Prostate gland (tissue), 2 donors: ENCODE measurements around the gene OSR1. TPM values are rescaled to one million over a fixed set of nuclear protein-coding genes. Genes with fewer than 3 reads are reported as not detected.

Experiments used
- DNase-seq: peaks from one replicate; pipeline ENCODE4 v3.0.0-alpha.2; 2019; ENCODE audit warnings: low spot score
- H3K27ac ChIP-seq, 2 donors: fragments of 200-600 bp; sonication (generic); 2 replicates each; pipeline ENCODE4 v1.5.1; 2017 to 2019
- H3K27me3 ChIP-seq: fragments of 200-600 bp; sonication (generic); replicated peaks from 2 replicates; pipeline ENCODE4 v1.5.1; 2019; ENCODE audit not compliant: insufficient read depth
- H3K36me3 ChIP-seq, 2 donors: fragments of 200-600 bp; sonication (generic); 1 replicate in 1 of 2; 2 replicates in 1 of 2; pipeline versions ENCODE4 v1.5.1 to v1.8.1; 2017 to 2019
- H3K4me1 ChIP-seq: fragments of 200-600 bp; sonication (generic); replicated peaks from 2 replicates; pipeline ENCODE4 v1.5.1; 2019
- H3K4me3 ChIP-seq, 2 donors: fragments of 200-600 bp; sonication (generic); 2 replicates each; pipeline ENCODE4 v1.5.1; 2017 to 2019
- H3K9me3 ChIP-seq: fragments of 200-600 bp; sonication (generic); 2 replicates; pipeline ENCODE4 v1.5.1; 2017
- POLR2A ChIP-seq: fragments of 450-650 bp; IDR thresholded peaks from one replicate; pipeline ENCODE4 v1.6.1; 2016; ENCODE audit warnings: antibody characterized with exemption, mild to moderate bottlenecking
- POLR2AphosphoS5 ChIP-seq: sonication (generic); formaldehyde crosslinking; IDR thresholded peaks from one replicate; pipeline ENCODE4 v1.6.1; 2017; ENCODE audit warnings: antibody characterized with exemption
- WGBS: methylation state at CpG from one replicate; pipeline ENCODE4 v1.1.5; 2018; 5-methylcytosine and 5-hydroxymethylcytosine counted together
- intact Hi-C: fragments of 100-400 bp; cut with DNase I; formaldehyde crosslinking; loops from one replicate; pipeline ENCODE4 v1.14.2; 2022
- total RNA-seq, 2 donors: library from RNA; depleted of rRNA; stranded (reverse); fragments of >200 nt; gene quantifications; one replicate each; pipeline ENCODE4 v1.1.0, GENCODE V29; 2016
- TF ChIP-seq, protein P1 (sequence below), 4 experiments: fragments of 200-600 bp in 2 of 4; fragments of 450-650 bp in 2 of 4; sonication (generic) in 2 of 4; IDR thresholded peaks; 1 replicate in 3 of 4; 2 replicates in 1 of 4; pipeline ENCODE4 v1.5.1; 2016 to 2019; ENCODE audit warnings: antibody characterized with exemption in 4 of 4, mild to moderate bottlenecking in 2 of 4, moderate library complexity in 2 of 4

Gene OSR1
- total RNA-seq, 2 donors from 2014 or later, result 9.3 to 47.9 TPM

DNA sequence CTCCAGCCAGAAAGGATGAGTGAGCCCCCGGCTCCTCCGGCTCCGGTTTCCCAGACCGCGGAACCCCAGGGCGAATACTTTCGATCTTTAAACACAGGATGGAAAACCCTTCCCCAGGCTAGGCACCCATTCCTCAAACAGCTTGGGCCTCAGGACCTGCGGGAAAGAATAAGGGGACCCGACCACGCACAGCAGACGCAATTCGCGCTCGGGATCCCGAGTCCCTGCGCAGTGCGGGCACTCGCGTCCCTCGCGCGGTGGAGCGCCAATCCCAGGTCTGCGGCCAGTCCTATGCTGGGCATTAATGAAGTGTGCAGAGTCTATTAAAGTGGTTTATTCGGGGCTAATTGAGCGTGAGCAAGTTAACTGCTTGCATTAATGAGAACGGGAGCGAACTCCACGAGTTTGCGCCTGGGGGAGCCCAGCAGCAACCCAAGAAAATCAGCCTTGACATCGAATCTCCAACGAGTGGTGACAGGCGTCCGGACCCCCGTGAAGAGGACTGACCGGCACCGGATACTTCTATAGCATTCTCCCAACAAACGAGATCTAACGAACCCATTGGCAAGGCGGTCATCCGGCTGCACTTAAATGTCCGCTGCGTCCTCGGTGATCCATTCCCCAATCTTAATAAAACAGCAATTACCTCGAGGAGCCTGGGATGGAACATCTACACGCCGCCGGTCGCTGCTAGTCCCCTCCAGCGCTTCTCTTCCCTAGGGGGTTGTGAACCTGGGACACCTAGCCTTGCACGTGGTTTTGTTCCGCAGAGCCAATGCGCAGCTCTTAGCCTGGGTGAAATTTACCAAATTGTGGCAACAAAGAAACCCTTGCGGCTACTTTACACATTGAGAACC, 1.6 kb downstream of the OSR1 start:
- Histone ChIP-seq H3K27me3 (peaks cover 7% of the 10 kb centered on the region), H3K4me3 (peak overlapping the region; percentile 47 to 61), H3K27ac (peak overlapping the region; percentile 73 to 77), H3K9me3 (no peaks in the 10 kb centered on the region), H3K4me1 (no peaks in the 10 kb centered on the region), H3K36me3 (no peaks in the 10 kb centered on the region)
- intact Hi-C loops, result loop anchor here (2.0 to 5.0 kb wide), 3 partner anchors 506 to 916 kb away; no protein-coding TSS in a partner anchor
- no peak for DNase-seq
- WGBS, result 31% methylated on average over 54 of the region's 54 CpGs
- no peak for TF ChIP-seq POLR2AphosphoS5
- no peak for TF ChIP-seq POLR2A
- TF ChIP-seq, protein P1, sequence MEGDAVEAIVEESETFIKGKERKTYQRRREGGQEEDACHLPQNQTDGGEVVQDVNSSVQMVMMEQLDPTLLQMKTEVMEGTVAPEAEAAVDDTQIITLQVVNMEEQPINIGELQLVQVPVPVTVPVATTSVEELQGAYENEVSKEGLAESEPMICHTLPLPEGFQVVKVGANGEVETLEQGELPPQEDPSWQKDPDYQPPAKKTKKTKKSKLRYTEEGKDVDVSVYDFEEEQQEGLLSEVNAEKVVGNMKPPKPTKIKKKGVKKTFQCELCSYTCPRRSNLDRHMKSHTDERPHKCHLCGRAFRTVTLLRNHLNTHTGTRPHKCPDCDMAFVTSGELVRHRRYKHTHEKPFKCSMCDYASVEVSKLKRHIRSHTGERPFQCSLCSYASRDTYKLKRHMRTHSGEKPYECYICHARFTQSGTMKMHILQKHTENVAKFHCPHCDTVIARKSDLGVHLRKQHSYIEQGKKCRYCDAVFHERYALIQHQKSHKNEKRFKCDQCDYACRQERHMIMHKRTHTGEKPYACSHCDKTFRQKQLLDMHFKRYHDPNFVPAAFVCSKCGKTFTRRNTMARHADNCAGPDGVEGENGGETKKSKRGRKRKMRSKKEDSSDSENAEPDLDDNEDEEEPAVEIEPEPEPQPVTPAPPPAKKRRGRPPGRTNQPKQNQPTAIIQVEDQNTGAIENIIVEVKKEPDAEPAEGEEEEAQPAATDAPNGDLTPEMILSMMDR (IDR thresholded peaks at IDR 0.05), result no peak

DNA sequence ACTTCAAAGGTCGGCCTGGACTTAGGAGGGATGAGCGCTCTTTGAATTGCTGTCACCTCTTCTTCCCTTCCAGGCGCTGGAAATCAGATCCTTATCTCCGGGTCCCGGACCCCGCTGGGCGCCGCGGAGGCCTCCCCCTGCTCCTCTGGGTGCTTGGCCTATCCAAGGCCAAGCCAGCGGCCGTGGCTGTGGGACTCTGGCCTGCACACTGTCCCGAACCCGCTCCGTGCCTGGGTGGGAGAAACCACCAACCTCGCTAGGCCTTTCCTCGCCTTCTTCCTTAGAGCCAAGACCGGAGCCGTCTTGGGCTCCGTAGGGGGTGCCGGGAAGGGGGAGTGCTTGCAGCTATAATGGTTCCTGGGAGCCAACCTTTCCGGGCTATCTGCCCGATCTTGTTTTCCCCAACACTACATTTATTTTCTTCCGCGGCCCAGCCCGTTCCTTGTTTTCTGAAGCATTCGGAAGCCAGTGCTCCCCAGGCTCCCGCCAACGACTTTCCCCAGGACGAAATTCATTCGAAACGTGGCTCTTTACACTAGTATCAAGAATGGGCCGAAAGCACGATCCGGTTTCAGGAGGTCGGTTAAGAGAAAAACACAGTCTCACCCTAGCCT, 2.4 kb downstream of the OSR1 start:
- TF ChIP-seq, protein P1 (IDR thresholded peaks at IDR 0.05), result no peak
- no peak for TF ChIP-seq POLR2AphosphoS5
- TF ChIP-seq POLR2A, result no peak
- WGBS, result 78% methylated on average over 35 of the region's 35 CpGs
- DNase-seq, result no peak
- no peaks in the 10 kb centered on the region for H3K36me3 ChIP-seq
- H3K4me3 ChIP-seq, result peak overlapping the region; percentile 47 to 61
- peaks cover 7% of the 10 kb centered on the region for H3K27me3 ChIP-seq
- peak overlapping the region; percentile 73 to 77 for H3K27ac ChIP-seq
- no peaks in the 10 kb centered on the region for H3K9me3 ChIP-seq
- intact Hi-C loops, result loop anchor here (2.0 to 5.0 kb wide), 3 partner anchors 506 to 915 kb away; no protein-coding TSS in a partner anchor
- H3K4me1 ChIP-seq, result no peaks in the 10 kb centered on the region

DNA sequence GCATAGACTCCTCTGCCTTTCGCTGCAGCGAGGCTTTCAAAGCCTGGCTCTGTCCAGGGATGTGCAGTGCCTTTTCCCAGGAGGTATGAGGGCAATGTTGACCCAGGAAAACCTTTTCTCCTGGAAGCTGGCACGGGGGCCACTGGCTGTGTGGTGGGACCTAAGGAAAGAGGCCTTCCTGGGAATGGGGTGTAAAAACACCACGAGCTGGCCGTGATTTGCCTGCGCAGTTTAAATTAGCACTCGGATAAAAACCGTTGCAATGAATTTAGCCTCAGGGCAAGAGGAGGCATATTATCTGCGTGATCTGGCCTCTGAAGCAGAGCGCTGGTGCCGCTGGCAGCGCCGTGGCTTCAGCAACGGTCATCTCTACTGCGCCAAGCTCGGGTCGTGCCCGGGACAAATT, 3.0 kb downstream of the OSR1 start:
- 75% methylated on average over 18 of the region's 18 CpGs for WGBS
- intact Hi-C loops, result loop anchor here (5.0 kb wide), 1 partner anchor 507 kb away; no protein-coding TSS in a partner anchor

DNA sequence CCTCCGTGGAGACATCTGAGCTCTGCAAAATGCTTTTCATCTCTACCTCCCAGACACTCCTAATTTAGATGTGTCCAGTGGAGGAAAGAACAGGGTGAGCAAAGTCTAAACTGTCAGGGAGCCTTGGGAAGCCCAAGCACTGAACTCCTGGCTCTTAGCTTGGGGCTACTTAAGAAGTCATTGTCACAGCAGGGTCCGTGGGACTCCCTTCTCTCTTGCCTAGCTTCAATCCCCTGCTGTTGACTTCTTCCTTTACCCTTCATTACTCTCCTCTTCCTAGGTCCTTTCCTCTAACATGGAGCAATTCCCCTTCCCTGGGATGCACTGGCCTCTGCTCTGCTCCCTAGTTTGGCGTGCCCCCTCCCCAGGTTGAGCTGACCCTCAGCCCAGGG, 3.4 kb downstream of the OSR1 start:
- Histone ChIP-seq H3K27me3 (peaks cover 7% of the 10 kb centered on the region), H3K27ac (peak overlapping the region; percentile 73 to 77), H3K9me3 (no peaks in the 10 kb centered on the region), H3K36me3 (no peaks in the 10 kb centered on the region), H3K4me3 (no peak overlapping the region), H3K4me1 (no peaks in the 10 kb centered on the region)
- no peak for DNase-seq
- intact Hi-C loops, result loop anchor here (5.0 kb wide), 1 partner anchor 507 kb away; no protein-coding TSS in a partner anchor
- TF ChIP-seq POLR2A (no peak), POLR2AphosphoS5 (no peak)
- TF ChIP-seq, protein P1 (IDR thresholded peaks at IDR 0.05), result no peak
- 79% methylated on average over 3 of the region's 3 CpGs for WGBS

More for the DNA sequence above, 3.0 kb downstream of the OSR1 start:
- H3K27me3 ChIP-seq, result peaks cover 7% of the 10 kb centered on the region
- H3K4me3 ChIP-seq, result peak overlapping the region in 1 of 2 donors; percentile 47
- DNase-seq, result no peak
- H3K4me1 ChIP-seq, result no peaks in the 10 kb centered on the region
- H3K27ac ChIP-seq, result peak overlapping the region; percentile 73 to 77
- no peaks in the 10 kb centered on the region for H3K36me3 ChIP-seq
- TF ChIP-seq, protein P1 (IDR thresholded peaks at IDR 0.05), result no peak
- TF ChIP-seq POLR2A, result no peak
- TF ChIP-seq POLR2AphosphoS5, result no peak
- H3K9me3 ChIP-seq, result no peaks in the 10 kb centered on the region
